HG02642 (cell line): ENCODE results near the gene BRMS1.
A peak's percentile ranks its signal among the peaks of the same experiment; 100 is the strongest.
"Not testable (repeated sequence)": the region's sequence is repeated elsewhere in the genome, so short reads cannot be mapped to it uniquely, and the experiment has no call there.

Experiments
- ATAC-seq: cut with Tn5 transposase; IDR thresholded peaks from one replicate; pipeline ENCODE4 v1.9.1; 2021; ENCODE audit warnings: mild to moderate bottlenecking; ENCODE audit not compliant: unreplicated experiment, poor library complexity

Gene BRMS1

GRCh38 chr11:66363805-66364535 is 19.1 kb upstream of the BRMS1 start:
- ATAC-seq: no peak

- ATAC-seq: no peak
Observed at GRCh38 chr11:66363187-66363601, 18.3 kb upstream of the BRMS1 start.

GRCh38 chr11:66362481-66363147 is 17.7 kb upstream of the BRMS1 start:
- no peak for ATAC-seq

- ATAC-seq: no peak
Observed at GRCh38 chr11:66361502-66361941, 16.6 kb upstream of the BRMS1 start.

- no peak for ATAC-seq
Observed at GRCh38 chr11:66360406-66361073, 15.6 kb upstream of the BRMS1 start.

- no peak for ATAC-seq
Observed at GRCh38 chr11:66359662-66360087, 14.8 kb upstream of the BRMS1 start.

- not testable (repeated sequence) for ATAC-seq
Observed at GRCh38 chr11:66350560-66351235, 5.8 kb upstream of the BRMS1 start.

- no peak for ATAC-seq
Observed at GRCh38 chr11:66349084-66349386, 4.1 kb upstream of the BRMS1 start.

GRCh38 chr11:66347425-66348276 is 2.7 kb upstream of the BRMS1 start, which contains the start of gene B4GAT1:
TSS of gene B4GAT1 (minus strand) at chr11:66347629. CDS start at chr11:66347545, 84 bp downstream.
- peak; percentile 42 for ATAC-seq

GRCh38 chr11:66346476-66347424 is 1.8 kb upstream of the BRMS1 start:
- no peak for ATAC-seq

GRCh38 chr11:66345316-66345649 is 379 bp upstream of the BRMS1 start:
- ATAC-seq: no peak

GRCh38 chr11:66343176-66343575 is 1.7 kb downstream of the BRMS1 start:
- no peak for ATAC-seq

GRCh38 chr11:66341502-66342126 is 3.3 kb downstream of the BRMS1 start:
- ATAC-seq: no peak

- ATAC-seq: no peak
Observed at GRCh38 chr11:66340596-66341501, 4.1 kb downstream of the BRMS1 start.

GRCh38 chr11:66339686-66340483 is 5.0 kb downstream of the BRMS1 start:
- no peak for ATAC-seq

GRCh38 chr11:66339162-66339675 is 5.7 kb downstream of the BRMS1 start:
- no peak for ATAC-seq
